ENCODE measurements around the gene KEL.

The KEL gene

GRCh38 chr7:142927085-142927745, 34.9 kb downstream of the KEL start:
- DNase-seq (ENCODE audit: low spot score), result no peak

GRCh38 chr7:142925413-142925812, 36.8 kb downstream of the KEL start:
- no peak for DNase-seq (ENCODE audit: low spot score)

GRCh38 chr7:142923391-142923790, 38.8 kb downstream of the KEL start:
- DNase-seq (ENCODE audit: low spot score), result no peak

GRCh38 chr7:142919656-142920055, 42.5 kb downstream of the KEL start:
- no peak for DNase-seq (ENCODE audit: low spot score)

- DNase-seq (ENCODE audit: low spot score), result no peak
Observed at GRCh38 chr7:142918901-142919300, 43.3 kb downstream of the KEL start.

- no peak for DNase-seq (ENCODE audit: low spot score)
Observed at GRCh38 chr7:142917447-142917846, 44.7 kb downstream of the KEL start.

- no peak for DNase-seq (ENCODE audit: low spot score)
Observed at GRCh38 chr7:142916508-142916907, 45.7 kb downstream of the KEL start.

- DNase-seq (ENCODE audit: low spot score), result no peak
Observed at GRCh38 chr7:142915315-142915714, 46.8 kb downstream of the KEL start.

- DNase-seq (ENCODE audit: low spot score), result no peak
Observed at GRCh38 chr7:142914121-142914520, 48.0 kb downstream of the KEL start.

- DNase-seq (ENCODE audit: low spot score), result no peak
Observed at GRCh38 chr7:142913566-142913965, 48.6 kb downstream of the KEL start.

GRCh38 chr7:142913051-142913450, 49.1 kb downstream of the KEL start:
- DNase-seq (ENCODE audit: low spot score), result no peak

- DNase-seq (ENCODE audit: low spot score), result no peak
Observed at GRCh38 chr7:142910481-142910880, 51.7 kb downstream of the KEL start.

GRCh38 chr7:142910031-142910433, 52.1 kb downstream of the KEL start:
- no peak for DNase-seq (ENCODE audit: low spot score)

GRCh38 chr7:142908921-142909890, 53.0 kb downstream of the KEL start:
- DNase-seq (ENCODE audit: low spot score), result peak; percentile 36

GRCh38 chr7:142908290-142908689, 53.9 kb downstream of the KEL start:
- no peak for DNase-seq (ENCODE audit: low spot score)

GRCh38 chr7:142906643-142907042, 55.5 kb downstream of the KEL start:
- no peak for DNase-seq (ENCODE audit: low spot score)

GRCh38 chr7:142905759-142906158, 56.4 kb downstream of the KEL start:
- DNase-seq (ENCODE audit: low spot score), result no peak

GRCh38 chr7:142904128-142904527, 58.0 kb downstream of the KEL start:
- DNase-seq (ENCODE audit: low spot score), result no peak

- DNase-seq (ENCODE audit: low spot score), result no peak
Observed at GRCh38 chr7:142901426-142902259, 60.5 kb downstream of the KEL start.

- no peak for DNase-seq (ENCODE audit: low spot score)
Observed at GRCh38 chr7:142899661-142900060, 62.5 kb downstream of the KEL start.

GRCh38 chr7:142898377-142899170, 63.6 kb downstream of the KEL start:
- no peak for DNase-seq (ENCODE audit: low spot score)

- no peak for DNase-seq (ENCODE audit: low spot score)
Observed at GRCh38 chr7:142897691-142898090, 64.5 kb downstream of the KEL start.
